H1 (cell line): ENCODE results near the gene RRM2. TPM values are rescaled to one million over a fixed set of nuclear protein-coding genes. Genes with fewer than 3 reads are reported as not detected.

Experiments
- CTCF ChIA-PET: fragments of 300-600 bp; sonication (Branson Sonifier 250); formaldehyde crosslinking; loops from one replicate; lab custom pipeline; 2021; ENCODE audit not compliant: partially characterized antibody; lab: Charles Lee
- POLR2A ChIA-PET: fragments of 300-600 bp; sonication (Branson Sonifier 250); formaldehyde crosslinking; loops from one replicate; lab custom pipeline; 2021; ENCODE audit warnings: inconsistent platforms; ENCODE audit not compliant: partially characterized antibody; lab: Charles Lee
- DNase-seq, 2 experiments: peaks; one replicate each; pipeline versions ENCODE4 v3.0.0 to v3.0.0-alpha.2; 2010 to 2022; ENCODE audit warnings: low spot score in 2 of 2, low read depth in 1 of 2, mixed read lengths in 1 of 2
- FAIRE-seq: peaks from 2 replicates; lab custom pipeline; 2011; peaks lifted over from hg19 to GRCh38; lab: Jason Lieb, UNC
- H2AFZ ChIP-seq: 2 replicates; pipeline ENCODE4 v1.8.1; 2012; ENCODE audit warnings: low read length, inconsistent platforms
- H2AK5ac ChIP-seq: 2 replicates; pipeline ENCODE4 v1.6.1; 2013; ENCODE audit warnings: low read depth, low read length
- H2BK120ac ChIP-seq: replicated peaks from 2 replicates; pipeline ENCODE3; 2013; ENCODE audit warnings: low read depth, low read length, inconsistent platforms
- H2BK12ac ChIP-seq: 2 replicates; pipeline ENCODE4 v1.6.1; 2013; ENCODE audit warnings: low read depth, low read length
- H2BK15ac ChIP-seq: 2 replicates; pipeline ENCODE4 v1.6.1; 2013; ENCODE audit warnings: low read length
- H2BK20ac ChIP-seq: 2 replicates; pipeline ENCODE4 v1.6.1; 2013; ENCODE audit warnings: low read length
- H2BK5ac ChIP-seq: 2 replicates; pipeline ENCODE4 v1.6.1; 2013; ENCODE audit warnings: low read depth, low read length
- H3K14ac ChIP-seq: 2 replicates; pipeline ENCODE4 v1.6.1; 2013; ENCODE audit warnings: inconsistent platforms; ENCODE audit not compliant: insufficient read length
- H3K18ac ChIP-seq: 2 replicates; pipeline ENCODE4 v1.6.1; 2013; ENCODE audit warnings: low read length; ENCODE audit errors: extremely low read depth
- H3K23ac ChIP-seq: 2 replicates; pipeline ENCODE4 v1.6.1; 2013; ENCODE audit warnings: inconsistent platforms; ENCODE audit not compliant: insufficient read length
- H3K23me2 ChIP-seq: 2 replicates; pipeline ENCODE4 v1.6.1; 2013; ENCODE audit warnings: low read depth, low read length
- H3K27ac ChIP-seq: 2 replicates; pipeline ENCODE4 v1.6.1; 2011; ENCODE audit warnings: low read depth, low read length, inconsistent platforms
- H3K27me3 ChIP-seq, 4 experiments: replicated peaks in 1 of 4; 1 replicate in 1 of 4; 2 replicates in 3 of 4; pipeline versions ENCODE4 v1.6.1 to v1.8.1; 2011 to 2013; ENCODE audit warnings: low read length in 3 of 4, mild to moderate bottlenecking in 3 of 4, inconsistent platforms in 2 of 4, mixed read lengths in 2 of 4, moderate library complexity in 1 of 4; ENCODE audit not compliant: control insufficient read depth in 3 of 4, insufficient read depth in 3 of 4; ENCODE audit errors: extremely low read depth in 1 of 4
- H3K36me3 ChIP-seq, 4 experiments: 2 replicates each; pipeline versions ENCODE4 v1.6.1 to v1.8.1; 2011 to 2013; ENCODE audit warnings: mild to moderate bottlenecking in 4 of 4, low read length in 3 of 4, moderate library complexity in 2 of 4, control low read depth in 1 of 4, inconsistent platforms in 1 of 4; ENCODE audit not compliant: insufficient read depth in 4 of 4, control insufficient read depth in 2 of 4
- H3K4ac ChIP-seq: replicated peaks from 2 replicates; pipeline ENCODE3; 2013; ENCODE audit warnings: low read length, low read depth, mixed read lengths, inconsistent platforms; ENCODE audit not compliant: insufficient read length
- H3K4me1 ChIP-seq, 4 experiments: replicated peaks in 1 of 4; 1 replicate in 1 of 4; 2 replicates in 3 of 4; pipeline versions ENCODE4 v1.6.1 to v1.8.1; 2011 to 2013; ENCODE audit warnings: low read length in 3 of 4, inconsistent platforms in 2 of 4, mixed read lengths in 1 of 4; ENCODE audit not compliant: insufficient read depth in 4 of 4, control insufficient read depth in 3 of 4
- H3K4me2 ChIP-seq, 2 experiments: 2 replicates each; pipeline versions ENCODE4 v1.6.1 to v1.8.1; 2011 to 2013; ENCODE audit warnings: low read depth in 2 of 2, low read length in 2 of 2, control low read depth in 1 of 2, inconsistent platforms in 1 of 2, mild to moderate bottlenecking in 1 of 2; ENCODE audit not compliant: insufficient read depth in 1 of 2
- H3K4me3 ChIP-seq, 4 experiments: fragments of 200-600, 300-600 bp in 1 of 4; sonication (generic), shearing (Covaris generic), sonication (Bioruptor Twin) in 1 of 4; 2 replicates each; pipeline versions ENCODE4 v1.5.1 to v1.8.1; 2011 to 2016; ENCODE audit warnings: low read length in 4 of 4, low read depth in 3 of 4, control low read depth in 2 of 4, inconsistent platforms in 2 of 4, mild to moderate bottlenecking in 2 of 4, mixed read lengths in 1 of 4, moderate library complexity in 1 of 4; ENCODE audit not compliant: insufficient read depth in 2 of 4; ENCODE audit errors: extremely low read depth in 1 of 4
- H3K56ac ChIP-seq: replicated peaks from 2 replicates; pipeline ENCODE3; 2013; ENCODE audit warnings: low read depth, mild to moderate bottlenecking, mixed read lengths, low read length, inconsistent platforms; ENCODE audit not compliant: insufficient read length
- H3K79me1 ChIP-seq: 2 replicates; pipeline ENCODE4 v1.6.1; 2013; ENCODE audit warnings: low read depth, low read length, control low read depth
- H3K79me2 ChIP-seq, 2 experiments: 2 replicates each; pipeline versions ENCODE4 v1.6.1 to v1.8.1; 2012 to 2013; ENCODE audit warnings: low read length in 2 of 2, mild to moderate bottlenecking in 2 of 2, inconsistent platforms in 1 of 2; ENCODE audit not compliant: insufficient read depth in 2 of 2, control insufficient read depth in 1 of 2
- H3K9ac ChIP-seq, 4 experiments: replicated peaks in 1 of 4; 1 replicate in 1 of 4; 2 replicates in 3 of 4; pipeline versions ENCODE4 v1.6.1 to v1.8.1; 2011 to 2013; ENCODE audit warnings: low read depth in 3 of 4, low read length in 3 of 4, control low read depth in 2 of 4, mild to moderate bottlenecking in 2 of 4, moderate library complexity in 2 of 4, inconsistent platforms in 1 of 4; ENCODE audit errors: extremely low read depth in 1 of 4
- H3K9me3 ChIP-seq, 2 experiments: 2 replicates each; pipeline versions ENCODE4 v1.6.1 to v1.8.1; 2012 to 2013; ENCODE audit warnings: mild to moderate bottlenecking in 2 of 2, moderate library complexity in 2 of 2, control low read depth in 1 of 2, inconsistent platforms in 1 of 2, low read depth in 1 of 2, low read length in 1 of 2, mixed read lengths in 1 of 2; ENCODE audit not compliant: insufficient read depth in 2 of 2
- H4K20me1 ChIP-seq, 2 experiments: replicated peaks in 1 of 2; 2 replicates each; pipeline versions ENCODE3 to v1.8.1; 2011 to 2013; ENCODE audit warnings: inconsistent platforms in 2 of 2, low read length in 2 of 2, mild to moderate bottlenecking in 1 of 2; ENCODE audit not compliant: insufficient read depth in 2 of 2, control insufficient read depth in 1 of 2
- H4K5ac ChIP-seq: 2 replicates; pipeline ENCODE4 v1.6.1; 2013; ENCODE audit warnings: low read length, low read depth, mixed read lengths, inconsistent platforms; ENCODE audit not compliant: insufficient read length
- H4K8ac ChIP-seq: 2 replicates; pipeline ENCODE4 v1.8.0; 2013; ENCODE audit warnings: mild to moderate bottlenecking, moderate library complexity, low read length, inconsistent platforms; ENCODE audit not compliant: insufficient read depth; ENCODE audit errors: extremely low read depth
- H4K91ac ChIP-seq: replicated peaks from 2 replicates; pipeline ENCODE3; 2013; ENCODE audit warnings: low read length, mixed read lengths, inconsistent platforms; ENCODE audit not compliant: insufficient read length
- BACH1 ChIP-seq: IDR thresholded peaks from 2 replicates; pipeline ENCODE4 v1.6.1; 2012; ENCODE audit warnings: low read length, improper control_type of control experiment
- GABPA ChIP-seq: IDR thresholded peaks from 2 replicates; pipeline ENCODE4 v1.6.1; 2011; ENCODE audit warnings: mild to moderate bottlenecking, low read length, moderate library complexity, borderline replicate concordance; ENCODE audit not compliant: insufficient read depth
- HDAC2 ChIP-seq, 2 experiments: fragments of 300-600 bp in 1 of 2; sonication (generic) in 1 of 2; IDR thresholded peaks; 2 replicates each; pipeline ENCODE4 v1.6.1; 2011 to 2012; ENCODE audit warnings: low read depth in 2 of 2, low read length in 2 of 2, mild to moderate bottlenecking in 2 of 2, moderate library complexity in 2 of 2, borderline replicate concordance in 1 of 2, inconsistent platforms in 1 of 2
- RFX5 ChIP-seq: IDR thresholded peaks from 2 replicates; pipeline ENCODE4 v1.6.1; 2011; ENCODE audit warnings: low read depth, low read length, improper control_type of control experiment, borderline replicate concordance
- SAP30 ChIP-seq: fragments of 300-600 bp; sonication (generic); IDR thresholded peaks from 2 replicates; pipeline ENCODE4 v1.7.1; 2012; ENCODE audit warnings: low read length, moderate library complexity, mild to moderate bottlenecking, inconsistent platforms; ENCODE audit not compliant: insufficient read depth, insufficient replicate concordance
- ZNF274 ChIP-seq: IDR thresholded peaks from 2 replicates; pipeline ENCODE4 v1.7.0; 2012; ENCODE audit warnings: low read length, borderline replicate concordance; ENCODE audit errors: extremely low read depth
- WGBS, 2 experiments: shearing (Covaris generic) in 1 of 2; methylation state at CpG; one replicate each; pipeline versions ENCODE4 v1.1.6 to v1.1.7; 2013 to 2015; ENCODE audit warnings: low lambda C conversion rate in 2 of 2, mixed read lengths in 2 of 2, inconsistent platforms in 1 of 2, low coverage in 1 of 2, missing lambda C conversion rate in 1 of 2; ENCODE audit not compliant: insufficient replicate concordance in 2 of 2, insufficient coverage in 1 of 2, insufficient read length in 1 of 2; ENCODE audit errors: extremely low coverage in 1 of 2, missing lambda C conversion rate in 1 of 2; 5-methylcytosine and 5-hydroxymethylcytosine counted together
- polyA plus RNA-seq, 7 experiments: library from polyadenylated mRNA; depleted of rRNA in 3 of 7; stranded (reverse) in 5 of 7; unstranded in 2 of 7; fragments of >200 nt in 5 of 7; fragments of 200-250 nt in 2 of 7; gene quantifications; 1 replicate in 5 of 7; 2 replicates in 1 of 7; 4 replicates in 1 of 7; pipeline versions ENCODE4 v1.2.1 to v1.2.3, GENCODE V29; 2011 to 2013; ENCODE audit warnings: missing spikeins in 2 of 7, mixed read lengths in 2 of 7
- total RNA-seq: library from RNA; stranded (reverse); fragmentation: NEBNext Ultra II Directional; extraction: Animal tissue kit (Norgen Biotek cat#: 25700); gene quantifications from 2 replicates; pipeline ENCODE4 v1.2.1, GENCODE V29; 2021
- TF ChIP-seq, protein P1 (sequence below), 3 experiments: IDR thresholded peaks; 1 replicate in 2 of 3; 2 replicates in 1 of 3; pipeline versions ENCODE4 v1.5.1 to v1.6.1; 2011; ENCODE audit warnings: low read length in 3 of 3, mild to moderate bottlenecking in 3 of 3, inconsistent platforms in 2 of 3, low read depth in 1 of 3, moderate library complexity in 1 of 3; ENCODE audit not compliant: insufficient read depth in 1 of 3; ENCODE audit errors: control extremely low read depth in 1 of 3

The RRM2 gene
- total and polyA plus RNA-seq, 2 of the 8 experiments (the other 6 are each of a cell fraction or from before 2014, with no cell fraction given), result 37.7 to 215 TPM

DNA sequence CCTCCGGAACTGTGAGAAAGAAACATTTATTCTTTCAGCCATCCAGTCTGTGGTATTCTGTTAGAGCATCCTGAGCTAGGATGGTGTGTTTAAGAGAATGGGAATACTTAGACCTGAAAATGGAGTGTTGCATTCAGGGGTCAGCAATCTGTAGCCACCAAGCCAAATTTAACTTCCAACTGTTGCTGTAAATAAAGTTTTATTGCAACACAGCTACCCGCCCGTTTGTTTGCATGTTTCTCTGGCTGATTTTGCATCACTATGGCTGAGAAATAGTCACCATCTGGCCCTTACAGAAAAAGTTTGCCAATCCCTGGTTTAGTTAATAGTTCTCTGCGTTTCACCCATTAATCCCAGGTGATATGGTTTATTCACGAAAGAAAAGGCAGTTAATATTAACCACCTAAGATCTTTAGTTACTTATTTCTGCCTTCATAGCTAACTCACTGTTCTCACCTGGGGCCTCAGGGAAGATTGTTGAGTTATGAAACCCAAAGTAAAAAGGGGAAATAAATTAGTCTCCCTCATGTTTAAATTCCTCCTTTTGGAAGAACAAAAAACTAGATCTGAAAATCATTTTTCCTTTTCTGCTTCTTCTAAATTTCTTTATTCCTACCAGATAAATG is 32.9 kb upstream of the RRM2 start:
- H3K4me1 ChIP-seq, result no peaks in the 10 kb centered on the region
- no peak overlapping the region for H3K56ac ChIP-seq
- TF ChIP-seq RFX5 (no peak), HDAC2 (IDR thresholded peaks at IDR 0.05; ENCODE audit: borderline replicate concordance in 1 of 2, low read depth in 2 of 2, low read length in 2 of 2) (no peak), GABPA (no peak), SAP30 (no peak), BACH1 (no peak), ZNF274 (no peak)
- TF ChIP-seq, protein P1, sequence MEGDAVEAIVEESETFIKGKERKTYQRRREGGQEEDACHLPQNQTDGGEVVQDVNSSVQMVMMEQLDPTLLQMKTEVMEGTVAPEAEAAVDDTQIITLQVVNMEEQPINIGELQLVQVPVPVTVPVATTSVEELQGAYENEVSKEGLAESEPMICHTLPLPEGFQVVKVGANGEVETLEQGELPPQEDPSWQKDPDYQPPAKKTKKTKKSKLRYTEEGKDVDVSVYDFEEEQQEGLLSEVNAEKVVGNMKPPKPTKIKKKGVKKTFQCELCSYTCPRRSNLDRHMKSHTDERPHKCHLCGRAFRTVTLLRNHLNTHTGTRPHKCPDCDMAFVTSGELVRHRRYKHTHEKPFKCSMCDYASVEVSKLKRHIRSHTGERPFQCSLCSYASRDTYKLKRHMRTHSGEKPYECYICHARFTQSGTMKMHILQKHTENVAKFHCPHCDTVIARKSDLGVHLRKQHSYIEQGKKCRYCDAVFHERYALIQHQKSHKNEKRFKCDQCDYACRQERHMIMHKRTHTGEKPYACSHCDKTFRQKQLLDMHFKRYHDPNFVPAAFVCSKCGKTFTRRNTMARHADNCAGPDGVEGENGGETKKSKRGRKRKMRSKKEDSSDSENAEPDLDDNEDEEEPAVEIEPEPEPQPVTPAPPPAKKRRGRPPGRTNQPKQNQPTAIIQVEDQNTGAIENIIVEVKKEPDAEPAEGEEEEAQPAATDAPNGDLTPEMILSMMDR (IDR thresholded peaks at IDR 0.05; ENCODE audit: control extremely low read depth in 1 of 3, insufficient read depth in 1 of 3, low read depth in 1 of 3, low read length in 3 of 3), result no peak
- no peaks in the 10 kb centered on the region for H3K9me3 ChIP-seq
- H3K27me3 ChIP-seq, result no peaks in the 10 kb centered on the region
- no peaks in the 10 kb centered on the region for H3K36me3 ChIP-seq
- 40% methylated on average over 5 of the region's 5 CpGs; no CpG with 5 or more reads in 1 of the 2 experiments for WGBS, 2 experiments
- FAIRE-seq, result no peak
- no peak overlapping the region for H4K91ac ChIP-seq
- no peak overlapping the region for H2BK15ac ChIP-seq
- no peak overlapping the region for H3K27ac ChIP-seq
- no peak overlapping the region for H2AK5ac ChIP-seq
- peak overlapping the region; percentile 29; the same call in 1 of the 2 replicates for H2AFZ ChIP-seq
- no peaks in the 10 kb centered on the region for H3K23me2 ChIP-seq
- no peak overlapping the region; the same call in 1 of the 2 replicates for H3K18ac ChIP-seq
- H3K79me1 ChIP-seq, result no peaks in the 10 kb centered on the region
- no peak overlapping the region for H3K14ac ChIP-seq
- no peak overlapping the region for H4K8ac ChIP-seq
- H3K79me2 ChIP-seq, result no peaks in the 10 kb centered on the region
- no peak overlapping the region for H3K4ac ChIP-seq
- ChIA-PET POLR2A (interaction anchor here (2.6 kb wide), 1 partner anchor 34 kb away, joined by 9 read pairs; no protein-coding TSS in a partner anchor), CTCF (interaction anchor here (0.9 to 24.1 kb wide), 5 partner anchors 14 to 385 kb away, joined by 4 to 429 read pairs (median 4); partner anchors contain the start of gene CYS1)
- no peak overlapping the region for H2BK12ac ChIP-seq
- no peak overlapping the region for H3K4me2 ChIP-seq
- no peak overlapping the region for H3K4me3 ChIP-seq
- no peak overlapping the region for H3K9ac ChIP-seq
- no peak overlapping the region for H4K5ac ChIP-seq
- H2BK20ac ChIP-seq, result no peak overlapping the region
- DNase-seq, result no peak
- no peak overlapping the region for H2BK120ac ChIP-seq
- no peak overlapping the region for H3K23ac ChIP-seq
- H4K20me1 ChIP-seq, result no peaks in the 10 kb centered on the region
- peak overlapping the region; percentile 26; the same call in 1 of the 2 replicates for H2BK5ac ChIP-seq
